Stimulated activated CD4-positive, alpha-beta T cell treated with anti-CD3 and anti-CD28 coated beads, Interleukin-1b, Interleukin-23, amount 100 ng/mL, for 48 hours (primary cell): ENCODE data around the gene ZBTB32.

Source experiments
- DNase-seq: peaks from one replicate; pipeline ENCODE4 v3.0.0-alpha.2; 2020

ZBTB32 gene

GRCh38 chr19:35738887-35739229 is 34.5 kb downstream of the ZBTB32 start:
- no peak for DNase-seq

GRCh38 chr19:35739275-35740107 is 35.1 kb downstream of the ZBTB32 start:
- DNase-seq, result no peak

GRCh38 chr19:35740108-35740422 is 35.7 kb downstream of the ZBTB32 start:
- DNase-seq, result no peak

GRCh38 chr19:35740423-35741202 is 36.3 kb downstream of the ZBTB32 start:
- peak; percentile 95 for DNase-seq

- DNase-seq, result no peak
Measured at GRCh38 chr19:35741203-35741515, 36.8 kb downstream of the ZBTB32 start.

DNA sequence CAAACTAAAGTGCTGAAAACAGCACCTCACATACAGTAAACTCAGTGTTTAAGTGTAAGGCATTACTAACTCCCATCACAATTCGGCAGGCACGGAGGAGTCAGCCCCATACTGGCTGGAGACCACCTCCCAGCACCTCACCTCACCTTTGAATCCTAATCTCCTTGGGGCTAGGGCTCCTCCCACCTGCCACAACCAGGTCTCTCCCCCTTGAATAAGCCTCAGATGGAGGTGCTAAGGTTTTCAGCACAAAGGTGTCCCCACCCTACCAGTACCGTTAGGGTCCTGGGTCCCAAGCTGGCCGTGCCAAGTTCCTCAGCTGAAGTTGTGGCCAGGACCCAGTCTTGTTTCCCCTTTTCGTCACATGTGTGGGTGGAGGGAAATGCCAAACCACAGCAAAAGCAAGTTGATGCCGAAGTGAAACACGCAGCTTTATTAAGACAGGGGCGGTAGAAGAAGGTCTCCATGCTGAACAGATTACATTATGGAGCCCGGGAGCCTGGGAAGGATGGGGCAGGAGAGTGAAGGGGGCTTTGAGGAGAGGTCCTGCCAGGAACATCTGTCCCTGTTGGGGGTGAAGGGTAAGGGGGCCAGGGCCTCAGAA is 37.9 kb downstream of the ZBTB32 start, which contains the start of gene IGFLR1:
TSS of gene IGFLR1 (minus strand) at position 332 of the 604 bp plus-strand sequence. CDS start 1,272 bp downstream, outside the sequence.
- peak; percentile 77 for DNase-seq

DNA sequence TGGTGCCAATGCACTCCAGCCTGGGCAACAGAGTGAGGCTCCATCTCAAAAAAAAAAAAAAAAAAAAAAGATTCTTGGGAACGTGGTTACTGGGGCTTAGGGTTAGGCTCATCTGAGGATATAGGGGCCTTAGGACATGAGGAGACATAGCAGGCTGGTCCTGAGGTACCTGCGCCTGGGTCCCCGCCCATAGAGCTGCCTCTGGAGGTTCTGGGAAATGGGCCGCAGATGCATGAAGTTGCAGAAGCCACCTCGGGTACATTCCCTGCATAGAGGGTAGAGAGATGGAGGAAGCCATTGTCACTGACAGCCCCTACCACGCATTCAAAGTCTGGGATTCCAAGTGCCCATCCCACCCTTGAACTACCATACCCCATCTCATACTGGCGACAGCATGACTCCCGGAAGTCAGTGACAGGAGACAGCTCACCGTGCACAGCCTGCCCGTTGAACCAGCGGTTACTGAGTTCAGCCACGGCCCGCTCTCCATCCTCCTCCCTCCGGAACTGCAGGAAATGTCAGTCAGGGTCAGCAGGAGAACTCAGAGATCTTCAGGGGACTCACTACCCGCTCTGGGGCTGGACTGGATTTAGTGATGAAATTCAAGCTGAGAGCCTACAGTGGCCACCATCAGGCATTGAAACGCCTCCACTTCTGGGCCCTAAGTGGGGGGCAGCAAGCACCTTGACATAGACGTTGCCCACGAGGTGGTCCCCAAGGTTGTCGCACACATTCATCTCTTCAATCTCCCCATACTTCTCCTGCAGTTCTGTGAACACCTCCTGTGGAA is 39.5 kb downstream of the ZBTB32 start:
- DNase-seq, result no peak

- DNase-seq, result peak; percentile 94
Measured at GRCh38 chr19:35744430-35745327, 40.3 kb downstream of the ZBTB32 start.

DNA sequence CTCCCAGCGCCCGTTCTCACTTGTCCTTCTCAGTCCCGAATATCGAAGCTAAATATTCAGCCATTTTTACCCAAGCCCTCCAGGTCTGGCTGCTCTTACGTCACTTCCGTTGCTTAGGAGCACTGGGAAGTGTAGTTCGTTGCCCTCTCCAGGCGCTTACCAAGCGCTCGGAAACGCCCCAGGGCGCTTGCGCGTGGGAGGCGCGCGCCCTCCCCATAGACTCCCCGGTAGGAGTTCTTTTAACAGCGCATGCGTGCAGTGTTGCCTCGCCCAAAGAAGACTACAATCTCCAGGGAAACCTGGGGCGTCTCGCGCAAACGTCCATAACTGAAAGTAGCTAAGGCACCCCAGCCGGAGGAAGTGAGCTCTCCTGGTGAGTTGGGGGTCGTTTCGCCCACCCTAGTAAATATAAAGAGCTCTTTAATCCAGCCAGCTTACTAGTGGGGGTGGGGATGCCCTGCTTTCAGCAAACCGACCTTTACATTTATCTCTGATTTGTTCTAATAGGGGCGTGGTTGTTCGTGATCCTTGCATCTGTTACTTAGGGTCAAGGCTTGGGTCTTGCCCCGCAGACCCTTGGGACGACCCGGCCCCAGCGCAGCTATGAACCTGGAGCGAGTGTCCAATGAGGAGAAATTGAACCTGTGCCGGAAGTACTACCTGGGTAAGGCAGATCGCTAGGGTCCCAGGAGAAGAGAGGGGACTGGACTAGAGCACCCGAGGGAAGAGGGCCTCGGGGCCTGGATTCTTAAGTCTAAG is 41.1 kb downstream of the ZBTB32 start, which contains the start of the genes PSENEN and U2AF1L4:
TSS of gene PSENEN (plus strand) at position 324 of the 759 bp plus-strand sequence. CDS start at position 604, 280 bp downstream.
TSS of gene U2AF1L4 (minus strand) at position 91 of the 759 bp plus-strand sequence. CDS start at position 64, 27 bp downstream.
- peak; percentile 97 for DNase-seq

DNA sequence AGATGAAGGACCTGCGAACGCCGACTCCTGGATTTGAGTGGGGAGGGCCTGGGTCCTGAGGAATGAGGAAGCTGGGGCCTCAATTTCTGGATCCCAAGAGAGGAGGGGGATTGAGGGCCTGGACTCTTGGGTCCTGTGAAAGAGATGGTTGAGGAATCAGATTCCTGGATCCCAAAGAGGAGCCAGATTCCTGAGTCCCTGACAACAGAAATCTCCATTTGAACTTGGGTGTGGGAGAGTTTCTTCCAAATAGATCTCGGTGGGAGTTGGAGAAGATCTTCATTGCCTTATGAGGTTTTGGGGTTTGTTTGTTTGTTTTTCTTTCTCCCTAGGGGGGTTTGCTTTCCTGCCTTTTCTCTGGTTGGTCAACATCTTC is 41.7 kb downstream of the ZBTB32 start:
- DNase-seq, result no peak

DNA sequence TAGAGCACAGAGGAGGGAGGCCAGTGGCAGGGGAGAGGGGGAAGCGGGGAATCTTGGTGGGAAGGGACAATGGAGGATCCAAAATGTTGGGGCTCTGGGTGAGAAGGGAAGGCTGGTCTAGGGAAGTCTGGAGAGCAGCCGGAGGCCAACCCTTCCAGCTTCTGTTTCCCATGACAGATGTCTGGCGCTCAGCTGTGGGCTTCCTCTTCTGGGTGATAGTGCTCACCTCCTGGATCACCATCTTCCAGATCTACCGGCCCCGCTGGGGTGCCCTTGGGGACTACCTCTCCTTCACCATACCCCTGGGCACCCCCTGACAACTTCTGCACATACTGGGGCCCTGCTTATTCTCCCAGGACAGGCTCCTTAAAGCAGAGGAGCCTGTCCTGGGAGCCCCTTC is 42.2 kb downstream of the ZBTB32 start:
- no peak for DNase-seq

GRCh38 chr19:35748106-35749020 is 44.0 kb downstream of the ZBTB32 start, which contains the start of gene LIN37:
TSS of gene LIN37 (plus strand) at chr19:35748576. CDS start at chr19:35748725, 149 bp downstream.
- peak; percentile 99 for DNase-seq

DNA sequence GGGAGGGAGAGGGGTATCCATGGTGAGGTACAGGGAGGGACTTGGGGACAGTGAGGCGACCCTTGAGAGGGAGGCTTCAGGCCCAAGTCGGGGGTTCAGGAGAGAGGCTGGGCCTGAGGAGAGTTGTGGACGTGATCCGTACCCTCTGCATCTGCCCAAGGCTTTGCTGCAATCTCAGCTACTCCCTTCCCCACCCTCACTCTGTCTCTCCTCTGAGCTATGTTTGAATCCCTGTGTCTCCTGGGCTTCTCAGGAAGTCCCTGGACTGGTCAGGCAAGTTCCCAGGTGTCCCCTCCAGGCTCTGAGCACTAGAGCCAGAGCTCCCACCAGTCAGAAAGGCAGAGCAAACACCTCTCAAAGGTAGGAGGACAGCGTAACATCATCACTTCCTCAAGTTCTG is 45.8 kb downstream of the ZBTB32 start:
- no peak for DNase-seq

DNA sequence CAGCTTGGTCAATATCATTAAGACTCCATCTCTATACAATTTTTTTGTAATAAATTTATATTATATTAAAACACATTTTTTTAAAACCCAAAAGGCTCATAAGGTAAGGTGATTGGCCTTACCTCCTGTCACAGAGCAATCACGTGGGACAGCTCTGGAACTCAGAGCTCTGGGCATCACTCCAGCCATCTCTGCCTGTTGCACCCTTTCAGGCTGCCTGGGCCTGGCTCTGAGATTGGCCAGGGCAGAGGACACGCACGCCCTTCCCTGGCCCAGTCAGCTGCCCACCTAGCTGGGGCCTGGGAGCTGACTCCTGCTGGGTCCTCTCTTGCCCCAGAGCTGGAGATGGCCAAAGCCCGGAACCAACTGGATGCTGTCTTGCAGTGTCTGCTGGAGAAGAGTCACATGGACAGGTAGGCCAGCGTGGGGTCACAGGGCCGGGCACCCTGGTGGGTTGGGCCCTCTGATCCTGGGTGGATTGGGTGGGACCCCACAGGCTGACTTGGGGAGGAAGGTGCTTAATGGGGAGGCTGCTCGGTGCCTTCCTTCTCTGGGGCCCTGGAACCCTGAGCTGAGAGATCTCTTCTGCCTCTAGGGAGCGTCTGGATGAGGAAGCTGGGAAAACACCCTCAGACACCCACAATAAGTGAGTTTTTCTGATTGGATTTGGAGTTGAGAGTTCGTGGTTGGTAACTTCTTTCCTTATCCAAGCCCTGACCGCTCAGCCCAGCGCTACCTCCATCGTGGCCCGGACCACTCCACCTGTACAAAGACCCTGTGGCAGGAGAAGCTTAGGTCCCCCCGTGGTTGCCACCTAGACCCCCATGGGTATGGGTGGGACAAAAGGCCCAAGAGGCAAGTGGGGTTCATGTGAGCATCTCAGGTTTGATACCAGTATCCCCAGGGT is 47.7 kb downstream of the ZBTB32 start:
- no peak for DNase-seq

GRCh38 chr19:35752746-35753350 is 48.5 kb downstream of the ZBTB32 start:
- DNase-seq, result no peak

DNA sequence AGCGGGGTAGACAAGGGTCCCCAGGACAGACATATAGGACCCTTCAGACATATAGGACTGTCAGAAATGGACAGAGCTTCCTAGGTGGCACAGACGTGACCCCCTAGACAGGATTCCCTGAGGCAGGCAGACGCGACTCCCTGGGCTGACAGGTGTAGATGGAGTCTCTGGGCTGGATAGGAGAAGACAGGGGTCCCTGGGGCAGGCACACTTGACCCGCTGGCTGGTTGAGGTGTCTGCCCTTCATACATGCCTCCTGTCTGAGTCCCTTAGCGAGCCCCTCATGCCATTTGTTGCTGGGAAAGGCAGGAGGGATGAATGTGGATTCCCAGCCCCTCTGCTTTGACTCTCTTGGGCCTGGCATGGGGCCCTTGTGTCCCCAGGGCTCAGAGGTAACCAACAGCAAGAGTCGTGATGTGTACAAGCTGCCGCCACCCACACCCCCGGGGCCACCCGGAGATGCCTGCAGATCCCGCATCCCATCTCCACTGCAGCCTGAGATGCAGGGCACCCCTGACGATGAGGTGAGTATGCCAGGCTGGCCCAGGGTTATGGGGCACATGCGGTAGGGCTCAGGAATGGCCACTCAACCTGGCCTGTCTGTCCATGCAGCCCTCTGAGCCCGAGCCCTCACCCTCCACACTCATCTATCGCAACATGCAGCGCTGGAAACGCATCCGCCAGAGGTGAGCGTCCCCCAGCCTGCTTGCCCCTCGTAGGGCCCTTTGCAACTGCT is 49.4 kb downstream of the ZBTB32 start:
- no peak for DNase-seq

DNA sequence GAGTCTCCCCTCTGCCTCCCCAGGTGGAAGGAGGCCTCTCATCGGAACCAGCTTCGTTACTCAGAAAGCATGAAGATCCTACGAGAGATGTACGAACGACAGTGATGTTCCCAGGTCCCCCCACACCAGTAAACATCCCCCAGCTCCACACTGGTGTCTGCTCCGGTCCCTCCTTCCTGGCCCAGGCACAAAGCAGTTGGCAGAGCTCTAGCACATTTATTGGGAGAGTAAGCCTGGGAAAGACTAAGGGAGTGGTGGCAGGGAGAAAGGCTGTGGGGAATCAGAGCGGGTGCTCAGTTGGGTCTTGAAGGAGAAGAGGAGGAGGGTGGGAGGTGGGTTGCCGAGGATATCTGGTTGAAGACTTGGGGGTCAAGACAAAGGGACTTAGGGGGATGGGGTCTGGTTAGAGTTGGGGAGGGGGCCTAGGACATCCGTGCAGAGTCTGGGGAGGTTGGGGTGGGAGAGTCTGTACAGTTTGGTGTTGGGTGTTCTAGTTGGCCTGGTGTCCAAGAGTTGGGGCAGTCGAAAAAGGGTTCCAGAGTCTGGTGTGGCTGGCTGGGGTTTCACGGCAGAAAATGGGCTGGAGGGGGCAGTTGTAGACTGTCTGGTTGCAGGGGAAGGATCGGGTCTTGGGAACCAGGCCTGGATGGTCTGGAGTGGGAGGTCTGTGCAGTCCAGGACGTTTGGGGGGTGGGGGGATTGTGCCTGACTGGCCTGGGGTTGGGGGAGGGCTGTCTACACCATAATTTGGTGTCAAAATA is 50.2 kb downstream of the ZBTB32 start:
- DNase-seq, result no peak
